Epithelial cell of proximal tubule (primary cell): Measurements from ENCODE around the gene WTIP. TPM values are rescaled to one million over a fixed set of nuclear protein-coding genes. Genes with fewer than 3 reads are reported as not detected.

Source experiments
- DNase-seq: peaks from one replicate; pipeline ENCODE4 v3.0.0-alpha.2; 2011; ENCODE audit warnings: low read depth
- H3K4me3 ChIP-seq: 2 replicates; pipeline ENCODE4 v1.5.1; 2011; ENCODE audit warnings: low read depth, mild to moderate bottlenecking, low read length
- total RNA-seq: library from RNA; depleted of rRNA; stranded (reverse); fragments of >200 nt; gene quantifications from 2 replicates; pipeline ENCODE4 v1.2.3, GENCODE V29; 2015
- TF ChIP-seq, protein P1 (sequence below): conservative IDR thresholded peaks from 2 replicates; pipeline ENCODE4 v1.5.1; 2012; ENCODE audit warnings: low read depth, mild to moderate bottlenecking, low read length

WTIP gene
- total RNA-seq, 1 donor from 2014 or later = 4.5 TPM

DNA sequence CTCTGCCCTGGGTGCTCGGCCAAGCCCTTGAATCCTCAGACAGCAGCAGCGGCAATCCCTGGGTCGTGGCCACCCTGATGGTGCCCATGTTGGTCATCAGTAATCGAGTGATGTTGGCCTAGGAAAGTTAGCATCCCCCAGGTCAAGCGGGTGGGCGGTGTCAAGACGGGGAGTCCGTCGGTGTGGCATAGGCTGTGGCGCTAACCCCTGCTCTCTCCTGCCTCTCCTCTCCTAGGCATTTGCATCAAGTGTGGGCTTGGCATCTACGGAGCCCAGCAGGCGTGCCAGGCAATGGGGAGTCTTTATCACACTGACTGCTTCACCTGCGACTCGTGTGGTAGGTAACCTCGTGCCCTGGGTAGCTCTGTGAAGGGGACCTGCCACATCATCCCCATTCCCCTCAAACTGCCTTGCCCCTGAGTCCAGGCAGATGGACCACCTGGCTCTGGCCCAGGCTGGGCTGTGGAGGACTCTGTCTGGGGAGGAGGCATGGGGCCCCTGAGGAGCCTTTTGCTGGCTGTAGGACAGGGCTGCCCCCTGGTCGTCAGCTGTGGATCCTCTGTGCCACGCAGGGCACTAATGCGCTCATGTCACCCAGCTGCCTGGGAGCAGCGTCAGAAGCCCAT lies 8.7 kb downstream of the WTIP start:
- no peak for DNase-seq
- TF ChIP-seq, protein P1, sequence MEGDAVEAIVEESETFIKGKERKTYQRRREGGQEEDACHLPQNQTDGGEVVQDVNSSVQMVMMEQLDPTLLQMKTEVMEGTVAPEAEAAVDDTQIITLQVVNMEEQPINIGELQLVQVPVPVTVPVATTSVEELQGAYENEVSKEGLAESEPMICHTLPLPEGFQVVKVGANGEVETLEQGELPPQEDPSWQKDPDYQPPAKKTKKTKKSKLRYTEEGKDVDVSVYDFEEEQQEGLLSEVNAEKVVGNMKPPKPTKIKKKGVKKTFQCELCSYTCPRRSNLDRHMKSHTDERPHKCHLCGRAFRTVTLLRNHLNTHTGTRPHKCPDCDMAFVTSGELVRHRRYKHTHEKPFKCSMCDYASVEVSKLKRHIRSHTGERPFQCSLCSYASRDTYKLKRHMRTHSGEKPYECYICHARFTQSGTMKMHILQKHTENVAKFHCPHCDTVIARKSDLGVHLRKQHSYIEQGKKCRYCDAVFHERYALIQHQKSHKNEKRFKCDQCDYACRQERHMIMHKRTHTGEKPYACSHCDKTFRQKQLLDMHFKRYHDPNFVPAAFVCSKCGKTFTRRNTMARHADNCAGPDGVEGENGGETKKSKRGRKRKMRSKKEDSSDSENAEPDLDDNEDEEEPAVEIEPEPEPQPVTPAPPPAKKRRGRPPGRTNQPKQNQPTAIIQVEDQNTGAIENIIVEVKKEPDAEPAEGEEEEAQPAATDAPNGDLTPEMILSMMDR = no peak
- no peak overlapping the region for H3K4me3 ChIP-seq

DNA sequence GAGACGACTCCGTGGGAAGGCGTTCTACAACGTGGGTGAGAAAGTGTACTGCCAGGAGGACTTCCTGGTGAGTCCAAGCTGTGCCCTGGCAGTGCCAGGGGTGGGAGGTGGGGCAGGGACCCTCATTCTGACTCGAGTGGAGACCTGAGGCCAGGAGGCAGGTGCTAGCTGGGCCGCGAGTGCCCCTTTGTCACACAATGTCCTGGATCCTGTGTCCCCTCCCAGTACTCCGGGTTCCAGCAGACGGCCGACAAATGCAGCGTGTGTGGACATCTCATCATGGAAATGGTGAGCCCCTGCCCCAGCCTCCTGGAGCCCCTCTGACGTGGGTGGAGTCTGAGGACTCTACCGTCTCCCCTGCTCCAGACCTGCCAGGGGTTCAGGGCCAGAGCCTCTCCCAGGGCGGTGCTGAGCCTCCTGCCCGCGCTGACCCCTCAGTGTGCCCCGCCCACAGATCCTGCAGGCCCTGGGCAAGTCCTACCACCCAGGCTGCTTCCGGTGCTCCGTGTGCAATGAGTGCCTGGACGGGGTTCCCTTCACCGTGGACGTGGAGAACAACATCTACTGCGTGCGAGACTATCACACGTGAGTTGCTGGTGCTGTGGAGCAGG lies 11.6 kb downstream of the WTIP start:
- no peak overlapping the region for H3K4me3 ChIP-seq
- TF ChIP-seq, protein P1 = no peak
- DNase-seq = no peak

DNA sequence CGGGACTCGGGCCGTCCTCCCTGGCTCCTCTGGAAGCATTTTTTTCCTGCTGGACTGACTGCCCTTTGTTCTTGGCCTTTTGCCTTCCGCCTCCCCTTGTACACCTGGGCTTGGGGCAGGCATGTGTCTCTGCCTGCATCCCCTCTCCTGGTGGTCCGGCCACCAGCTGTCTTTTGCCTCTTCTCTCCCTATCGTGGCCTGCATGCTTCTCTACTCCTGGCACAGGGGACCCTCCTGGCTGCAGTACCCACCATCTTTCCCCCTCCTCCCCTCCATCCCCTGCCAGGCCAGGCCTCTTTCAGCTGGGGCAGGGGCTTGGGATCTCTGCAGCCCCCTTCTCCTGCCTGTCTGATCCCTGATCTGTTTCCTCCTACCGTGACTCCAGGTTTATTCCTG lies 12.1 kb downstream of the WTIP start:
- no peak for DNase-seq
- H3K4me3 ChIP-seq = no peak overlapping the region
- TF ChIP-seq, protein P1 = no peak

DNA sequence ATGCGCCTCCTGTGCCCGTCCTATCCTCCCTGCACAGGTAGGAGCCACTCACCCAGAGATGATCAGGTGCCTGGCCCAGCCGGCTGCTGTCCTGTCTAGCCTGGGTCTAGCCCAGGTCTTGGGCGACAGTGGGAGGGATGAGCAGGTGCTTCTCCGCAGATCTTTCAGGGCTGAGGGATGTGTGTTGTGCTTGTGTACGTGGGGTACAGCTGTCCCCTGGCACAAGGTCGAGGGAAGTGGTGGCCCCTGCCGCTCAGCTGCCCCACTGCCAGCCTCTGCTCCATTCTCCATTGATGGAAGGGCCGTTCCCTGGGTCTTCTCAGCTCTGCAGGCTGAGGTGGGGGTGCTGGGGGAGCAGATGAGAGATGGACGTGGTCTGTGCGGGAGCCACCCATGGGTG lies 13.0 kb downstream of the WTIP start:
- TF ChIP-seq, protein P1 = no peak
- no peak for DNase-seq
- H3K4me3 ChIP-seq = no peak overlapping the region

DNA sequence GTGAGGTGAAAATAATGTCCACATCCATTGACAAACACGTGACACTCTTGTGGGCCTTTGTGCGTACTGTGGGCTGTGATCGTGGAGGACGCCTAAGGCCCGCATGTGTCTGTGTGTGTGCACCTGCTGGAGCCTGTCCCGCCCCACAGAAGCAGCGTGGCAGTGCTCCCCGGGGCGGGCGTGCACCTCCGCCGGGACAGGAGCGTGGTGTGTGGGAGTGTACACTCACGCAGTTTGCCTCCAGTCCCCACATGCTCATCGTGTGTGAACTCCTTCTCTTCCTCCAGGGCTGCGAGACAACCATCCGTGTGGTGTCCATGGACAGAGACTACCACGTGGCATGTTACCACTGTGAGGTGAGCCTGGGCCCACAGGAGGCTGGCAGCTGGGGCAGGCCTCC lies 13.9 kb downstream of the WTIP start:
- H3K4me3 ChIP-seq = no peak overlapping the region

DNA sequence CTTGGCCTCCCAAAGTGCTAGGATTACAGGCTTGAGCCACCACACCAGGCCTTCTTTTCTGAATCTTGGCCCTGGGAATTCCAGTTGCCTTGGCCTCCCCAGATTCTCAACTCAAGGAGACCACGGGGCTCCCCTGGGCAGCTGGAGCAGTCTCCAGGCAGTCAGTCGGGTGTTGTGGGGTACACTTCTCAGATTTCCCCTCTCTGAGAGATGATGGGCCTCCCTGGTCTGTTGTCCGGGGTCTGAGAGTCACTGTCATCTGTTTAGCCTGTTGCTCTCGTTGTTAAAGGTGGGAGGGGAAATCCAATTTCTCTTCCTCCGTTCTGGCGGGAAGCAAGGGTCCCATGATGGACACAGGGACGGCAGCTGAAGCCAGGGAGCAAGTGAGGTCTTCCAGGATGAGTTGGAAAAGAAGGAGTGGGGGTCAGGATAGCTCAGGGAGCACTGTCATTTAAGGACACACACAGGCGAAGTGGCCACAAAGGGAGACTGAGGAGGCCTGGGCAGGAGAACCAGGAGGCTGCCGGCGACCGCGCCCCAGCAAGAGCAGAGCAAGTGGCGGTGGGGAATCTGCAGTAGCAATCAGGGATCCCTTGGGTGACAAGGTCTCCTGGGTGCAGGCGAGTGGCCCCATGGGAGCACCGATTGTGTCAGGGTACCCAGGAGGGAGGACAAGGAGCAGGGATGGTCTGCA lies 15.7 kb downstream of the WTIP start:
- TF ChIP-seq, protein P1 = no peak
- no peak overlapping the region for H3K4me3 ChIP-seq
- DNase-seq = no peak

More for the DNA sequence above, 13.9 kb downstream of the WTIP start:
- DNase-seq = no peak
- TF ChIP-seq, protein P1 = no peak
